Adrenal gland (tissue), 12 donors: Measurements from ENCODE around the gene ZNF653. TPM values are rescaled to one million over a fixed set of nuclear protein-coding genes. Genes with fewer than 3 reads are reported as not detected.

Experiments used
- DNase-seq, 7 donors: peaks; one replicate each; pipeline ENCODE4 v3.0.0-alpha.2; 2019 to 2020
- H3K27ac ChIP-seq, 5 donors: fragments of 200-600 bp; sonication (generic) in 4 of 5; 1 replicate in 3 of 5; 2 replicates in 2 of 5; pipeline versions ENCODE4 v1.5.1 to v1.8.0; 2016 to 2020; ENCODE audit warnings: mild to moderate bottlenecking in 1 of 5
- H3K27me3 ChIP-seq: fragments of 200-600 bp; 2 replicates; pipeline ENCODE4 v1.8.0; 2021
- H3K36me3 ChIP-seq, 2 donors: fragments of 200-600 bp; replicated peaks in 1 of 2; 1 replicate in 1 of 2; 2 replicates in 1 of 2; pipeline versions ENCODE4 v1.5.1 to v1.8.0; 2018 to 2022
- H3K4me1 ChIP-seq, 2 donors: fragments of 200-600 bp; replicated peaks in 1 of 2; 1 replicate in 1 of 2; 2 replicates in 1 of 2; pipeline versions ENCODE4 v1.5.1 to v1.8.0; 2018 to 2021
- H3K4me3 ChIP-seq, 4 donors: fragments of 200-600 bp; sonication (generic) in 3 of 4; one replicate each; pipeline ENCODE4 v1.5.1; 2016 to 2018
- H3K9me3 ChIP-seq, 3 donors: fragments of 200-600 bp; sonication (generic) in 1 of 3; replicated peaks in 1 of 3; 1 replicate in 2 of 3; 2 replicates in 1 of 3; pipeline versions ENCODE4 v1.5.1 to v1.8.0; 2016 to 2021
- CTCF ChIP-seq, 6 experiments: fragments of 450-650 bp in 4 of 6; fragments of 200-600 bp in 2 of 6; sonication (generic) in 1 of 6; IDR thresholded peaks; 1 replicate in 5 of 6; 2 replicates in 1 of 6; pipeline versions ENCODE4 v1.5.1 to v1.8.0; 2016 to 2021; ENCODE audit warnings: antibody characterized with exemption in 6 of 6, mild to moderate bottlenecking in 2 of 6, moderate library complexity in 1 of 6
- POLR2A ChIP-seq, 2 donors: fragments of 450-650 bp; IDR thresholded peaks; one replicate each; pipeline ENCODE4 v1.6.1; 2017; ENCODE audit warnings: antibody characterized with exemption in 2 of 2, mild to moderate bottlenecking in 2 of 2, moderate library complexity in 1 of 2
- WGBS, 4 donors: extraction: QIAGEN DNeasy Blood & Tissue Kit in 2 of 4; methylation state at CpG; one replicate each; pipeline versions ENCODE4 v1.1.5 to v1.1.7; 2013 to 2017; 5-methylcytosine and 5-hydroxymethylcytosine counted together
- intact Hi-C, 2 donors: fragments of 100-400 bp; cut with DNase I; formaldehyde crosslinking; loops; one replicate each; pipeline versions ENCODE4 v1.14.1 to v1.15.0; 2022 to 2023
- polyA plus RNA-seq, 3 donors: library from polyadenylated mRNA; stranded (reverse); fragments of 200-250 nt in 2 of 3; fragments of 350-450 nt in 1 of 3; fragmentation: Illumina TruSeq in 1 of 3; extraction: RNeasy Lipid Tissue Mini Kit (QIAGEN cat#74804) in 1 of 3; gene quantifications; one replicate each; pipeline ENCODE4 v1.2.3, GENCODE V29; 2013 to 2014
- total RNA-seq, 9 donors: library from RNA; depleted of rRNA in 4 of 9; stranded (reverse); fragments of >200 nt in 4 of 9; fragments of 120-200 nt in 1 of 9; fragmentation: NEBNext Ultra II Directional in 1 of 9; extraction: Animal tissue kit (Norgen Biotek cat#: 25700) in 1 of 9; gene quantifications; one replicate each; pipeline versions ENCODE4 v1.1.0 to v1.2.4, GENCODE V29; 2013 to 2023
- donor health status: healthy with polysubstance abuse.
- donor health status: Bipolar disorder and iron deficiency.
- donor health status: DM: yes; HTN: yes; CAD: no.
- donor health status: DM: no; HTN: no; CAD: no.
- donor health status: DM: no; HTN: no; CAD: no.
- donor health status: DM: yes; HTN: yes; CAD: no.

The ZNF653 gene
- total and polyA plus RNA-seq, 12 donors: 4.2 to 37.7 (median 11.7) TPM

GRCh38 chr19:11453468-11454341, 51.9 kb downstream of the ZNF653 start:
- Histone ChIP-seq H3K9me3 (no peaks in the 10 kb centered on the region), H3K36me3 (peaks cover 0 to 19% of the 10 kb centered on the region in 2 donors), H3K27me3 (no peaks in the 10 kb centered on the region), H3K4me1 (peaks cover 0 to 5% of the 10 kb centered on the region in 2 donors), H3K27ac (peak overlapping the region in 1 of 5 donors; percentile 70), H3K4me3 (peak overlapping the region in 2 of 4 donors; percentile 11 to 35)
- TF ChIP-seq POLR2A (IDR thresholded peaks at IDR 0.05) (no peak), CTCF (IDR thresholded peaks at IDR 0.05) (peak in 5 of 6 experiments; percentile 18 to 37 (median 30))
- intact Hi-C loops: no loop called here
- no peak for DNase-seq
- WGBS, 4 donors: 62 to 78% (median 65%) methylated on average over 20 to 27 of the region's 27 CpGs

GRCh38 chr19:11452620-11453310, 52.9 kb downstream of the ZNF653 start:
- H3K36me3 ChIP-seq: peaks cover 0 to 29% of the 10 kb centered on the region in 2 donors
- H3K27ac ChIP-seq: no peak overlapping the region

GRCh38 chr19:11451871-11452619, 53.6 kb downstream of the ZNF653 start:
- Histone ChIP-seq H3K36me3 (peaks cover 0 to 36% of the 10 kb centered on the region in 2 donors), H3K9me3 (no peaks in the 10 kb centered on the region), H3K27me3 (no peaks in the 10 kb centered on the region), H3K27ac (no peak overlapping the region), H3K4me1 (peaks cover 0 to 5% of the 10 kb centered on the region in 2 donors), H3K4me3 (no peak overlapping the region)
- 52 to 56% (median 55%) methylated on average over 20 to 25 of the region's 25 CpGs for WGBS, 4 donors
- intact Hi-C loops: no loop called here
- no peak for TF ChIP-seq CTCF (IDR thresholded peaks at IDR 0.05)
- no peak for TF ChIP-seq POLR2A (IDR thresholded peaks at IDR 0.05)
- no peak for DNase-seq

More at GRCh38 chr19:11452620-11453310, 52.9 kb downstream of the ZNF653 start:
- 75 to 83% (median 80%) methylated on average over 29 to 33 of the region's 33 CpGs for WGBS, 4 donors
- Histone ChIP-seq H3K9me3 (no peaks in the 10 kb centered on the region), H3K27me3 (no peaks in the 10 kb centered on the region), H3K4me1 (peaks cover 0 to 5% of the 10 kb centered on the region in 2 donors), H3K4me3 (no peak overlapping the region)
- intact Hi-C loops: no loop called here
- TF ChIP-seq POLR2A (IDR thresholded peaks at IDR 0.05): no peak
- TF ChIP-seq CTCF (IDR thresholded peaks at IDR 0.05): no peak
- DNase-seq: no peak
